HG02763 (cell line): ENCODE results near the gene MACO1.
"Not testable (repeated sequence)": the region's sequence is repeated elsewhere in the genome, so short reads cannot be mapped to it uniquely, and the experiment has no call there.

Experiments
- ATAC-seq: cut with Tn5 transposase; IDR thresholded peaks from one replicate; pipeline ENCODE4 v1.9.1; 2021; ENCODE audit warnings: mild to moderate bottlenecking, moderate library complexity; ENCODE audit not compliant: unreplicated experiment

The MACO1 gene

GRCh38 chr1:25450891-25451290, 20.2 kb downstream of the MACO1 start:
- no peak for ATAC-seq

GRCh38 chr1:25451908-25452307, 21.2 kb downstream of the MACO1 start:
- no peak for ATAC-seq

- no peak for ATAC-seq
Measured at GRCh38 chr1:25456502-25456901, 25.8 kb downstream of the MACO1 start.

GRCh38 chr1:25458541-25459298, 28.0 kb downstream of the MACO1 start:
- no peak for ATAC-seq

- no peak for ATAC-seq
Measured at GRCh38 chr1:25460020-25460419, 29.3 kb downstream of the MACO1 start.

GRCh38 chr1:25460816-25461215, 30.1 kb downstream of the MACO1 start:
- not testable (repeated sequence) for ATAC-seq

- no peak for ATAC-seq
Measured at GRCh38 chr1:25461849-25462248, 31.2 kb downstream of the MACO1 start.

GRCh38 chr1:25462732-25463131, 32.0 kb downstream of the MACO1 start:
- ATAC-seq = no peak

- ATAC-seq = no peak
Measured at GRCh38 chr1:25467193-25467592, 36.5 kb downstream of the MACO1 start.

GRCh38 chr1:25467616-25468015, 36.9 kb downstream of the MACO1 start:
- no peak for ATAC-seq

GRCh38 chr1:25468033-25468432, 37.3 kb downstream of the MACO1 start:
- no peak for ATAC-seq

- no peak for ATAC-seq
Measured at GRCh38 chr1:25469177-25469576, 38.5 kb downstream of the MACO1 start.

- ATAC-seq = no peak
Measured at GRCh38 chr1:25472471-25472870, 41.8 kb downstream of the MACO1 start.

- ATAC-seq = no peak
Measured at GRCh38 chr1:25473653-25474225, 43.0 kb downstream of the MACO1 start.

- no peak for ATAC-seq
Measured at GRCh38 chr1:25474439-25475047, 43.8 kb downstream of the MACO1 start.

- ATAC-seq = no peak
Measured at GRCh38 chr1:25476186-25477097, 45.7 kb downstream of the MACO1 start.

GRCh38 chr1:25477448-25478034, 46.8 kb downstream of the MACO1 start:
- no peak for ATAC-seq

- no peak for ATAC-seq
Measured at GRCh38 chr1:25478633-25479032, 47.9 kb downstream of the MACO1 start.

GRCh38 chr1:25481625-25482024, 50.9 kb downstream of the MACO1 start:
- no peak for ATAC-seq

- no peak for ATAC-seq
Measured at GRCh38 chr1:25482211-25482610, 51.5 kb downstream of the MACO1 start.

- ATAC-seq = no peak
Measured at GRCh38 chr1:25484096-25484495, 53.4 kb downstream of the MACO1 start.
